WTC11 (cell line): ENCODE results near the gene CTTNBP2.

Experiments used
- CREB1 ChIP-seq: sonication (generic); formaldehyde crosslinking; IDR thresholded peaks from 2 replicates; pipeline ENCODE4 v1.8.0; 2023; ENCODE audit warnings: mild to moderate bottlenecking, missing genetic modification reagents
- ETV6 ChIP-seq: sonication (generic); formaldehyde crosslinking; IDR thresholded peaks from 2 replicates; pipeline ENCODE4 v1.8.1; 2022; ENCODE audit warnings: mild to moderate bottlenecking, missing genetic modification reagents
- FOXP1 ChIP-seq: sonication (generic); formaldehyde crosslinking; IDR thresholded peaks from 2 replicates; pipeline ENCODE4 v1.8.0; 2022; ENCODE audit warnings: missing genetic modification reagents, mild to moderate bottlenecking, moderate library complexity, borderline replicate concordance
- JUN ChIP-seq: sonication (generic); formaldehyde crosslinking; IDR thresholded peaks from 2 replicates; pipeline ENCODE4 v1.8.0; 2023; ENCODE audit warnings: mild to moderate bottlenecking, missing genetic modification reagents
- NR2C2 ChIP-seq: sonication (generic); formaldehyde crosslinking; IDR thresholded peaks from 2 replicates; pipeline ENCODE4 v1.8.0; 2022; ENCODE audit warnings: mild to moderate bottlenecking, missing genetic modification reagents
- TEAD1 ChIP-seq: sonication (generic); formaldehyde crosslinking; IDR thresholded peaks from 2 replicates; pipeline ENCODE4 v1.8.0; 2022; ENCODE audit warnings: mild to moderate bottlenecking, missing genetic modification reagents
- TEAD4 ChIP-seq: sonication (generic); formaldehyde crosslinking; IDR thresholded peaks from 2 replicates; pipeline ENCODE4 v1.8.0; 2022; ENCODE audit warnings: mild to moderate bottlenecking, missing genetic modification reagents
- TF ChIP-seq, protein P1 (sequence below): fragments of 200-600 bp; IDR thresholded peaks from 2 replicates; pipeline ENCODE4 v1.8.0; 2022; ENCODE audit warnings: antibody characterized with exemption
- TF ChIP-seq, protein P2 (sequence below): sonication (generic); formaldehyde crosslinking; IDR thresholded peaks from 2 replicates; pipeline ENCODE4 v1.8.1; 2023; ENCODE audit warnings: mild to moderate bottlenecking, missing genetic modification reagents, moderate library complexity
- TF ChIP-seq, protein P3 (sequence below): sonication (generic); formaldehyde crosslinking; IDR thresholded peaks from 2 replicates; pipeline ENCODE4 v1.8.1; 2022; ENCODE audit warnings: low read depth, mild to moderate bottlenecking, moderate library complexity, missing genetic modification reagents, borderline replicate concordance
- TF ChIP-seq, protein P4 (sequence below): sonication (generic); formaldehyde crosslinking; IDR thresholded peaks from 2 replicates; pipeline ENCODE4 v1.8.1; 2022; ENCODE audit warnings: mild to moderate bottlenecking, moderate library complexity, missing genetic modification reagents
- TF ChIP-seq, protein P5 (sequence below): sonication (generic); formaldehyde crosslinking; IDR thresholded peaks from 2 replicates; pipeline ENCODE4 v1.8.0; 2022; ENCODE audit warnings: mild to moderate bottlenecking, missing genetic modification reagents
- TF ChIP-seq, protein P6 (sequence below): sonication (generic); formaldehyde crosslinking; IDR thresholded peaks from 2 replicates; pipeline ENCODE4 v1.8.1; 2022; ENCODE audit warnings: low read depth, missing genetic modification reagents, borderline replicate concordance

DNA sequence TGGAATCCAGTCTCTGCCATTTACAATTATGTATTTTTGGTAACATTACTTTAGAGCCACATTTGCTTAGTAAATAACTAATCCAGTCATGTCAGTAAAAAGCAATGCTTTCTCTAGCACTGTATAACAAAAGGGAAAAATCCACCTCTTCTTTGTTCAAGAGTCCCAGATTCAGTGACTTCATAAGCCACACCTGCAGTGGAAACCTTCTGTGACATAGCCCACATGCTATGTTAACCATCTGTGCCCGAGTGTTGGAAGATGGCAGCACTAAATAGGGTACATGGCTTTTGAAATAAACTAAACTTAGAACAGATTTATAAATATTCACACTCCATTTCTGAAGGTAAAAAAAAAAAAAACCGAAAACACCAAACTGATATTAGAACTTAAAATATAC is 83.0 kb downstream of the CTTNBP2 start:
- TF ChIP-seq, protein P1, sequence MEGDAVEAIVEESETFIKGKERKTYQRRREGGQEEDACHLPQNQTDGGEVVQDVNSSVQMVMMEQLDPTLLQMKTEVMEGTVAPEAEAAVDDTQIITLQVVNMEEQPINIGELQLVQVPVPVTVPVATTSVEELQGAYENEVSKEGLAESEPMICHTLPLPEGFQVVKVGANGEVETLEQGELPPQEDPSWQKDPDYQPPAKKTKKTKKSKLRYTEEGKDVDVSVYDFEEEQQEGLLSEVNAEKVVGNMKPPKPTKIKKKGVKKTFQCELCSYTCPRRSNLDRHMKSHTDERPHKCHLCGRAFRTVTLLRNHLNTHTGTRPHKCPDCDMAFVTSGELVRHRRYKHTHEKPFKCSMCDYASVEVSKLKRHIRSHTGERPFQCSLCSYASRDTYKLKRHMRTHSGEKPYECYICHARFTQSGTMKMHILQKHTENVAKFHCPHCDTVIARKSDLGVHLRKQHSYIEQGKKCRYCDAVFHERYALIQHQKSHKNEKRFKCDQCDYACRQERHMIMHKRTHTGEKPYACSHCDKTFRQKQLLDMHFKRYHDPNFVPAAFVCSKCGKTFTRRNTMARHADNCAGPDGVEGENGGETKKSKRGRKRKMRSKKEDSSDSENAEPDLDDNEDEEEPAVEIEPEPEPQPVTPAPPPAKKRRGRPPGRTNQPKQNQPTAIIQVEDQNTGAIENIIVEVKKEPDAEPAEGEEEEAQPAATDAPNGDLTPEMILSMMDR: no peak
- TF ChIP-seq, protein P2, sequence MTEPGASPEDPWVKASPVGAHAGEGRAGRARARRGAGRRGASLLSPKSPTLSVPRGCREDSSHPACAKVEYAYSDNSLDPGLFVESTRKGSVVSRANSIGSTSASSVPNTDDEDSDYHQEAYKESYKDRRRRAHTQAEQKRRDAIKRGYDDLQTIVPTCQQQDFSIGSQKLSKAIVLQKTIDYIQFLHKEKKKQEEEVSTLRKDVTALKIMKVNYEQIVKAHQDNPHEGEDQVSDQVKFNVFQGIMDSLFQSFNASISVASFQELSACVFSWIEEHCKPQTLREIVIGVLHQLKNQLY (CRISPR knock-in tag): no peak
- TF ChIP-seq, protein P3, sequence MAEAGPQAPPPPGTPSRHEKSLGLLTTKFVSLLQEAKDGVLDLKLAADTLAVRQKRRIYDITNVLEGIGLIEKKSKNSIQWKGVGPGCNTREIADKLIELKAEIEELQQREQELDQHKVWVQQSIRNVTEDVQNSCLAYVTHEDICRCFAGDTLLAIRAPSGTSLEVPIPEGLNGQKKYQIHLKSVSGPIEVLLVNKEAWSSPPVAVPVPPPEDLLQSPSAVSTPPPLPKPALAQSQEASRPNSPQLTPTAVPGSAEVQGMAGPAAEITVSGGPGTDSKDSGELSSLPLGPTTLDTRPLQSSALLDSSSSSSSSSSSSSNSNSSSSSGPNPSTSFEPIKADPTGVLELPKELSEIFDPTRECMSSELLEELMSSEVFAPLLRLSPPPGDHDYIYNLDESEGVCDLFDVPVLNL (CRISPR knock-in tag): no peak
- TF ChIP-seq, protein P4, sequence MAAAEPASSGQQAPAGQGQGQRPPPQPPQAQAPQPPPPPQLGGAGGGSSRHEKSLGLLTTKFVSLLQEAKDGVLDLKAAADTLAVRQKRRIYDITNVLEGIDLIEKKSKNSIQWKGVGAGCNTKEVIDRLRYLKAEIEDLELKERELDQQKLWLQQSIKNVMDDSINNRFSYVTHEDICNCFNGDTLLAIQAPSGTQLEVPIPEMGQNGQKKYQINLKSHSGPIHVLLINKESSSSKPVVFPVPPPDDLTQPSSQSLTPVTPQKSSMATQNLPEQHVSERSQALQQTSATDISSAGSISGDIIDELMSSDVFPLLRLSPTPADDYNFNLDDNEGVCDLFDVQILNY (CRISPR knock-in tag): no peak
- TF ChIP-seq JUN (no peak), FOXP1 (no peak), CREB1 (CRISPR knock-in tag) (no peak), TEAD4 (CRISPR knock-in tag) (no peak), NR2C2 (CRISPR knock-in tag) (no peak), ETV6 (CRISPR knock-in tag) (no peak), TEAD1 (no peak)
- TF ChIP-seq, protein P5, sequence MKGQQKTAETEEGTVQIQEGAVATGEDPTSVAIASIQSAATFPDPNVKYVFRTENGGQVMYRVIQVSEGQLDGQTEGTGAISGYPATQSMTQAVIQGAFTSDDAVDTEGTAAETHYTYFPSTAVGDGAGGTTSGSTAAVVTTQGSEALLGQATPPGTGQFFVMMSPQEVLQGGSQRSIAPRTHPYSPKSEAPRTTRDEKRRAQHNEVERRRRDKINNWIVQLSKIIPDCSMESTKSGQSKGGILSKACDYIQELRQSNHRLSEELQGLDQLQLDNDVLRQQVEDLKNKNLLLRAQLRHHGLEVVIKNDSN (CRISPR knock-in tag): no peak
- TF ChIP-seq, protein P6, sequence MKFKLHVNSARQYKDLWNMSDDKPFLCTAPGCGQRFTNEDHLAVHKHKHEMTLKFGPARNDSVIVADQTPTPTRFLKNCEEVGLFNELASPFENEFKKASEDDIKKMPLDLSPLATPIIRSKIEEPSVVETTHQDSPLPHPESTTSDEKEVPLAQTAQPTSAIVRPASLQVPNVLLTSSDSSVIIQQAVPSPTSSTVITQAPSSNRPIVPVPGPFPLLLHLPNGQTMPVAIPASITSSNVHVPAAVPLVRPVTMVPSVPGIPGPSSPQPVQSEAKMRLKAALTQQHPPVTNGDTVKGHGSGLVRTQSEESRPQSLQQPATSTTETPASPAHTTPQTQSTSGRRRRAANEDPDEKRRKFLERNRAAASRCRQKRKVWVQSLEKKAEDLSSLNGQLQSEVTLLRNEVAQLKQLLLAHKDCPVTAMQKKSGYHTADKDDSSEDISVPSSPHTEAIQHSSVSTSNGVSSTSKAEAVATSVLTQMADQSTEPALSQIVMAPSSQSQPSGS (CRISPR knock-in tag): no peak
